ENCODE data around the gene NAT14.
"Not testable (repeated sequence)": the region's sequence is repeated elsewhere in the genome, so short reads cannot be mapped to it uniquely, and the experiment has no call there.

Gene NAT14

DNA sequence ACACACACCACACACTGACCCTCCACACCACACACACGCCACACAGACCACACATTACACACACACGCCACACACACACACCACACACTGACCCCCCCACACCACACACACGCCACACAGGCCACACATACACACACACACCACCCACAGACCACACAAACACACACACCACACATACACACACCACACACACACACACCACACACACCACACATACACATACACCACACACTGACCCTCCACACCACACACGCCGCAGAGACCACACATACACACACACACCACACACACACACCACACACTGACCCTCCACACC, 36.9 kb upstream of the NAT14 start:
- not testable (repeated sequence) for H3K4me3 Mint-ChIP-seq; H3K36me3 Mint-ChIP-seq (ENCODE audit: low read depth); DNase-seq; H3K4me1 Mint-ChIP-seq (ENCODE audit: low read depth); H3K9me3 Mint-ChIP-seq; H3K27ac Mint-ChIP-seq
- peaks cover 48% of the 10 kb centered on the region for H3K27me3 Mint-ChIP-seq

DNA sequence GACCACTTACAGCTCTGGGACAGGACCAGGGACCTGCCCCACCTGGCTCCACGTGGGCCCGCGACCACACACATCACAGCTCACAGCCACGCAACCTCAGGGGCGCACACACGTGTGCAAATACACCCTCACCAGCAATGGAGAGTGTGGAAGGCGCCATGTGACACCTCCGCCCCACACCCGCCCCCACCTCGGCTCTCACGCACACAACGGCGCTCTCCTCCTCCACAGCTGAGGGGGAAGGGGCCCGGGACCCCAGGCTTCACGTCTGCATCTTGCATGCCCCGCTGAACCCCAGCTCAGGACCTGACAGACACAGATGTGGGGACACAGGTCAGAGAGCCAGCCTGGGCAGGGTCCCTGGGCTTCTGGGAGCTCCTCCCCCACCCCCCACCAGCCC, 35.5 kb upstream of the NAT14 start:
- H3K9me3 Mint-ChIP-seq: no peaks in the 10 kb centered on the region
- no peak overlapping the region for H3K4me3 Mint-ChIP-seq
- H3K36me3 Mint-ChIP-seq (ENCODE audit: low read depth): peaks cover 10% of the 10 kb centered on the region
- peaks cover 10% of the 10 kb centered on the region for H3K4me1 Mint-ChIP-seq (ENCODE audit: low read depth)
- peaks cover 45% of the 10 kb centered on the region for H3K27me3 Mint-ChIP-seq
- no peak for DNase-seq
- H3K27ac Mint-ChIP-seq: no peak overlapping the region

DNA sequence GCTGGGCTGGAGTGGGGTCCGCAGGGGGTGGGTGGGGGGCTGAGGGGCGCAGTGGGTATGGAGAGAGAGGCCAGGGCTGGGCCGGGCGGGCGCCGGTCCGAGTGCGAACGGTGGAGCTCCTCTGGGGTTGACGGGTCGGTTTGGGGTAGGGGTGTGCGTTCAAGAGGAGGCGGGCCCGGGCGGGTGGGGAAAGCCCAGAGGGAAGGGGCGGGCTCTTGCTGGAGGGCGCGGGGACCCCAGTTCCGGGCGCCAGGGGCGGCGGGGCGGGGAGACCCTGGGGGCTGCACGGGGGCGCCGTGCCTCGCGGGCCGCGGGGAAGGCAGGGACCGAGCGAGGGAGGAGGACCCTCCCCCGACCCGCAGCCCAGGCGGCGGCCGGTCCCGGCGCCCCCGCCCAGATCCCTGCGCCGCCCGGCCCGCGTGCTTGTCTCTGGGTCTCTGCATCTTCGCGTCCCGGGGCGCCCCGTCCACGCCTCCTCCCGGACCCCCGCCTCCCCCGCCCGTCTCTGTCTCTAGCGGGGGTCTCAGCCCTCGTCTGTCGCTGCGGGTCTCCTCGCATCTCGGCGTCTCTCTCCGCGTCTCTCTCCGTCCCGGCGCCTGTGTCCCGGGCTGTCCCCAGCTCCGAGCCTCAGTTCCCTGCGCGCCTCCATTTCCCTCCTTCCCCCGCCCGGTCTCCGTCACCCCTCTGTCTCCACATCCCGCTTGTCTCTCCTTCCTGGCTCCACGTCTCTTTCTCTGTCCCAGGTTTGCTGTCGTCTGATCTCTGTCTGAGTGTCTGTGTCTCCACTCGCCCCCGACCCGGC, 33.6 kb upstream of the NAT14 start:
- peaks cover 28% of the 10 kb centered on the region for H3K27me3 Mint-ChIP-seq
- H3K27ac Mint-ChIP-seq: no peak overlapping the region
- H3K9me3 Mint-ChIP-seq: no peaks in the 10 kb centered on the region
- no peak for DNase-seq
- peaks cover 23% of the 10 kb centered on the region for H3K36me3 Mint-ChIP-seq (ENCODE audit: low read depth)
- H3K4me3 Mint-ChIP-seq: peak overlapping the region; percentile 57
- H3K4me1 Mint-ChIP-seq (ENCODE audit: low read depth): peaks cover 10% of the 10 kb centered on the region

- H3K9me3 Mint-ChIP-seq: no peaks in the 10 kb centered on the region
- H3K27ac Mint-ChIP-seq: no peak overlapping the region
- H3K4me1 Mint-ChIP-seq (ENCODE audit: low read depth): peaks cover 10% of the 10 kb centered on the region
- peaks cover 27% of the 10 kb centered on the region for H3K27me3 Mint-ChIP-seq
- H3K4me3 Mint-ChIP-seq: peak overlapping the region; percentile 3
- H3K36me3 Mint-ChIP-seq (ENCODE audit: low read depth): peaks cover 25% of the 10 kb centered on the region
- no peak for DNase-seq
Observed at GRCh38 chr19:55451965-55452748, 32.8 kb upstream of the NAT14 start.

- Mint-ChIP-seq H3K9me3 (no peaks in the 10 kb centered on the region), H3K36me3 (ENCODE audit: low read depth) (peaks cover 25% of the 10 kb centered on the region), H3K27ac (no peak overlapping the region), H3K27me3 (peaks cover 27% of the 10 kb centered on the region), H3K4me1 (ENCODE audit: low read depth) (peaks cover 10% of the 10 kb centered on the region), H3K4me3 (peak overlapping the region; percentile 20)
- DNase-seq: peak; percentile 58
Observed at GRCh38 chr19:55452749-55453346, 32.1 kb upstream of the NAT14 start.

DNA sequence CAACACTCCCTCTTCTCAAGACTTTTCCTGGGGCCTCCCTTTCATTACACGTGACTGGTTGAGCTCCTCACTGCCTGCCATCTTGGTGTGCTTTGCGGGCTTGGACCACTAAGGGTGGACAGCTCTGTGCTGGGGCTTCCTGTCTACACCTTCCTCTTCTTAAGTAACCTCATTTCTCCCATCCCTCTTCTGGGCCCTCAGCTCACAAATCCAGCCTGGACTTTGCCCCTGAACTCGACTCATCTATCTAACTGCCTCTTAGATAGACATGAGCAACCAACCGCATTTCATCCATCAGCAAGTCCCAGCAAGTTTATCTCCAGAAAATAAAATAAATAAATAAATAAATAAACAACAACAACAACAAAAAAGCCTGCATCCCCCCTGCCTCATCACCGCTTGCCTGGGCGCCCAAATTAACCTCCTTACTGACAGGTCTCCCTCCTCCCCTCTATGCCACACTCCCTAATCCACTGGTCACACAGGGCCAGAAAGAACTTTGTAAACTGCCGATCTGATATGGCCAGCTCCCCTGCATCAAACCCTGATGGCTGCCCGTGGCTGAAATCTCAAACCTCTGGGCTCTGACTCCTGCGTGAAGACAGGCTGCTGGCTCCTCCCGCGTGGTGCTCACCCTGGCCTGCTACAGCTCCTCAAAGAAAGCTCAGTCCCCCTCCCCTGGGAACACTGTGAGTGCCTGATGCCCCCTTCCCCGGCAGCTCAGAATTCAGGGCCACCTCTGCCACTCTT, 31.3 kb upstream of the NAT14 start:
- no peak overlapping the region for H3K4me3 Mint-ChIP-seq
- no peak for DNase-seq
- H3K9me3 Mint-ChIP-seq: no peaks in the 10 kb centered on the region
- peaks cover 25% of the 10 kb centered on the region for H3K36me3 Mint-ChIP-seq (ENCODE audit: low read depth)
- H3K27me3 Mint-ChIP-seq: peaks cover 27% of the 10 kb centered on the region
- no peak overlapping the region for H3K27ac Mint-ChIP-seq
- H3K4me1 Mint-ChIP-seq (ENCODE audit: low read depth): peaks cover 10% of the 10 kb centered on the region

- H3K4me1 Mint-ChIP-seq (ENCODE audit: low read depth): peaks cover 10% of the 10 kb centered on the region
- H3K36me3 Mint-ChIP-seq (ENCODE audit: low read depth): peaks cover 25% of the 10 kb centered on the region
- H3K27me3 Mint-ChIP-seq: peaks cover 27% of the 10 kb centered on the region
- H3K4me3 Mint-ChIP-seq: no peak overlapping the region
- H3K9me3 Mint-ChIP-seq: no peaks in the 10 kb centered on the region
- DNase-seq: peak; percentile 61
- H3K27ac Mint-ChIP-seq: no peak overlapping the region
Observed at GRCh38 chr19:55454787-55455243, 30.2 kb upstream of the NAT14 start.

DNA sequence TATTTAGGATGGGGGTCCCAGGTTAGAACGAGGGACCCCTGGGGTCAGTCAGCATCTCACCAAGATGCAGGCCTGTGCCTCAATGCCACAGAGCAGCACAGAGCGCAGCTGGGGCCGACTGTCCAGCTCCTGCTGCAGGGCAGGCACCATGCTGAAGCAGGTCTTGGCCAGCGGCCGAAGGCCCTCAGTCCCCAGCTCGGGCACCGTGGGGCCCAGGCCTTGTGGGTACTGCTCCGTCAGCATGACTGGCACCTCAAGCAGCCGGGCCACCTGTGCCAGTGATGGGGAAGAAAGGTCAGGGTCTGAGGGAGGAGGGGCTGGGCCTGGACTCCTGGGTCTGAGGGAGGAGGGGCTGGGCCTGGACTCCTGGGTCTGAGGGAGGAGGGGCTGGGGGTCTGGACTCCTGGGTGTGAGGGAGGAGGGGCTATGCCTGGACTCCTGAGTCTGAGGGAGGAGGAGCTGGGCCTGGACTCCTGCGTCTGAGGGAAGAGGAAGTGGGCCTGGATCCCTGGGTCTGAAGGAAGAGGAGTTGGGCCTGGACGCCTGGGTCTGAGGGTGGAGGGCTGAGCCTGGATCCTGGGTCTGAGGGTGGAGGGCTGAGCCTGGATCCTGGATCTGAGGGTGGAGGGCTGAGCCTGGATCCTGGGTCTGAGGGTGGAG, 29.3 kb upstream of the NAT14 start:
- peaks cover 25% of the 10 kb centered on the region for H3K36me3 Mint-ChIP-seq (ENCODE audit: low read depth)
- no peaks in the 10 kb centered on the region for H3K9me3 Mint-ChIP-seq
- H3K4me1 Mint-ChIP-seq (ENCODE audit: low read depth): peaks cover 18% of the 10 kb centered on the region
- no peak overlapping the region for H3K27ac Mint-ChIP-seq
- peaks cover 24% of the 10 kb centered on the region for H3K27me3 Mint-ChIP-seq
- H3K4me3 Mint-ChIP-seq: no peak overlapping the region
- no peak for DNase-seq

GRCh38 chr19:55456347-55456746, 28.6 kb upstream of the NAT14 start:
- no peak for DNase-seq
- Mint-ChIP-seq H3K36me3 (ENCODE audit: low read depth) (peaks cover 25% of the 10 kb centered on the region), H3K4me3 (no peak overlapping the region), H3K9me3 (no peaks in the 10 kb centered on the region), H3K4me1 (ENCODE audit: low read depth) (peaks cover 22% of the 10 kb centered on the region), H3K27ac (no peak overlapping the region), H3K27me3 (peaks cover 20% of the 10 kb centered on the region)

DNA sequence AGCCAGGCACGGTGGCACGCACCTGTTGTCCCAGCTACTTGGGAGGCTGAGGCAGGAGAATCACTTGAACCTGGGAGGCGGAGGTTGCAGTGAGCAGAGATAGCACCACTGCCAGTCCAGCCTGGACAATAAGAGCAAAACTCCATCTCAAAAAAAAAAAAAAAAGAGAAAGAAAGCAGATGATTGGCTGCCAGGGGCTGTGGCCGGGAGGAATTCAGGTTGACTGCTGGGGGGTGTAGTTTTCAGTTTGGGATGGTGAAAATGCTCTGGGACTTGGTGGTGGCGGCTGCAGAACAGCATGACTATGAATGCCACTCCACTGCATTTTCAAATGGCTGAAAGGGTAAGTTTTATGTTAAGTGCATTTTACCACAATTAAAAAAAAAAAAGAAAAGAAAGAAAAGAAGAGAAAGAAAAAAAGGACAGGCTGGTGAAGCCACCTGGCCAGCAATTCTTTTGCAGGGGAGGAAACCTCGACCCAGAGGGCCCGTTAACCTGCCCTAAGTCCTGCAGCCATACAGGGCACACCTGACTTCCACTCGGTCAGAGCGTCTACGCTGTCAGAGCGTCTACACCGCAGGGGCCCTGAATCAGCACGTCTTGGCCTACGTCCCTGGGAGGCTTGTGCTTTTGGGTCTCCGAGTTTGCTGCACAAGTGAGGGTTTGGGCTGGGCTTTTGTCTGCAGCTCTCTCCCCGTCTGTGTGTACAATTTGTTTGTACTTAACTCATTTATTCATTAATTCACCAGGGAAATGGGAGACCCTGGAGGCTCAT, 27.1 kb upstream of the NAT14 start:
- no peaks in the 10 kb centered on the region for H3K9me3 Mint-ChIP-seq

DNA sequence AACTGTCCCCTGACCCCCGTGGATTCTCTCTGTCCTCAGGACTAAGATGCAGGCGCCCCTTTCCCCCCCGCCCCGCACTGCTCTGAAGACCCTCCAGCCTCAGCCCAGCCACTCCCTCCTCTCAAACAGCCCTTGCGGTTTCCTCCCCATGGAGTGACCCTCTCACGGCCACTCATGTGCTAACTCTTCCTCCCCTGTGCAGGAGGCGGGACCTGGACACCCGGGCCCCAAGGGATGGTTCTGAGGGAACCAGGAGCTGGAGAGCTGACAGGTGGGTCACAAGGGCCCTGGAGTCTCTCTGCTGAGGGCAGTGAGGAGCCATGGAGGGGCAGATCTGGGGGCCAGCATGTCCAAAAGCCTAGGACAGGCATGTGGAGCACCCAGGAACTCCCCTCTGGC, 25.4 kb upstream of the NAT14 start:
- DNase-seq: no peak
- no peak overlapping the region for H3K27ac Mint-ChIP-seq
- H3K4me1 Mint-ChIP-seq (ENCODE audit: low read depth): peaks cover 22% of the 10 kb centered on the region
- H3K36me3 Mint-ChIP-seq (ENCODE audit: low read depth): peaks cover 15% of the 10 kb centered on the region
- no peak overlapping the region for H3K4me3 Mint-ChIP-seq
- no peaks in the 10 kb centered on the region for H3K27me3 Mint-ChIP-seq
- H3K9me3 Mint-ChIP-seq: no peaks in the 10 kb centered on the region

More for the DNA sequence above, 27.1 kb upstream of the NAT14 start:
- H3K36me3 Mint-ChIP-seq (ENCODE audit: low read depth): peaks cover 25% of the 10 kb centered on the region
- H3K4me1 Mint-ChIP-seq (ENCODE audit: low read depth): peaks cover 26% of the 10 kb centered on the region
- no peak overlapping the region for H3K27ac Mint-ChIP-seq
- peaks cover 12% of the 10 kb centered on the region for H3K27me3 Mint-ChIP-seq
- H3K4me3 Mint-ChIP-seq: no peak overlapping the region
- DNase-seq: no peak

- Mint-ChIP-seq H3K27ac (peak overlapping the region; percentile 92), H3K4me3 (peak overlapping the region; percentile 83), H3K36me3 (ENCODE audit: low read depth) (peaks cover 12% of the 10 kb centered on the region), H3K27me3 (no peaks in the 10 kb centered on the region), H3K9me3 (no peaks in the 10 kb centered on the region), H3K4me1 (ENCODE audit: low read depth) (peaks cover 22% of the 10 kb centered on the region)
- no peak for DNase-seq
Observed at GRCh38 chr19:55459950-55460657, 24.9 kb upstream of the NAT14 start.

Data from activated T-cell treated with anti-CD3 and anti-CD28 coated beads, Interleukin-2, amount 50 U/mL, for 24 hours (primary cell).